NT2/D1 (cell line): ENCODE results near the gene COPZ1.

ENCODE experiments used
- YY1 ChIP-seq: IDR thresholded peaks from 2 replicates; pipeline ENCODE4 v1.6.1; 2011; ENCODE audit not compliant: insufficient read length, insufficient read depth
- ZNF274 ChIP-seq: IDR thresholded peaks from 2 replicates; pipeline ENCODE4 v1.6.1; 2011; ENCODE audit warnings: mild to moderate bottlenecking, low read depth, low read length

DNA sequence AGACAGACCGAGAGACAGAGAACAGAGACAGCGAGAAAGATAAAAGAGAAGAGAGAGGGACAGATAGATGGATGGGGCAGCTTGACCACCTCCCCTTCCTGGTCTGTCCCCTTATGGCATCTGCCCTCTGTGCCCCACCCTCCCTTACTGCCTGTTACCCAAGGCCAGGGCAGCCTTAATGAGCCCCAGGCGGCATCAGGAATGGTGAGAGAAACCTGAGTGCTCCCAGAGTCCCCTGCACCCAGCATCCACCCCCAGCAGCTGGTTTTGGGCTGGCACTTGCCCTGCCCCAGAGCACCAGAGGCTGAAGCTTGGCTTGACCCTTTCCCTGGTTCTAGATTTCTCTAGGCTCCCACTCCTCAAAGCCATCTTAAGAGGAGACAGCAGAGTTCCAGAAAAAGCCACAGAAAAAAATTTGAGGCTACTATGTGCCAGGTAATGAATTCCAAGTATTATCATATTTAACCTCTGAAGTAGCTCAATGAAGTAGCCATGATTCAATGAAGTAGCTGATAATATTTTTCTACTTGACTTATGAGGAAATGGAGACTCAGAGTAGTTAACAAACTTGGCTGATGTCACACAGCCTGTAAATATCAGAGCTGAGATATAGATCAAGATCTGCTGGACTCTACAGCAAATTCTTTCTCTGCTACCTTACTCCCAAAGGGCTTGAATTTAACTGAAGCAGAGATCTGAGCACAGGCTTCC, 61.6 kb downstream of the COPZ1 start:
- TF ChIP-seq ZNF274 (no peak), YY1 (no peak)
